MM.1S (cell line): ENCODE data around the gene JCAD.

Source experiments
- DNase-seq: peaks from one replicate; pipeline ENCODE4 v3.0.0-alpha.2; 2015
- H2AFZ ChIP-seq: fragments of 300-600 bp; sonication (generic); 2 replicates; pipeline ENCODE4 v1.6.0; 2016; ENCODE audit warnings: antibody characterized with exemption, low read length
- H3F3A ChIP-seq: fragments of 300-600 bp; sonication (generic); 2 replicates; pipeline ENCODE4 v1.6.1; 2016; ENCODE audit warnings: mild to moderate bottlenecking, antibody characterized with exemption, low read length, moderate library complexity, mixed read lengths; ENCODE audit not compliant: insufficient read depth
- H3K27ac ChIP-seq: fragments of 300-600 bp; sonication (generic); 2 replicates; pipeline ENCODE4 v1.5.1; 2016; ENCODE audit warnings: mild to moderate bottlenecking, low read length
- H3K27me3 ChIP-seq: fragments of 300-600 bp; sonication (generic); replicated peaks from 2 replicates; pipeline ENCODE4 v1.6.0; 2016; ENCODE audit warnings: low read length; ENCODE audit not compliant: insufficient read depth
- H3K36me3 ChIP-seq: fragments of 300-600 bp; sonication (generic); replicated peaks from 2 replicates; pipeline ENCODE4 v1.6.1; 2016; ENCODE audit warnings: mild to moderate bottlenecking, low read length, mixed read lengths; ENCODE audit not compliant: insufficient read depth
- H3K4me1 ChIP-seq: fragments of 300-600 bp; sonication (generic); 2 replicates; pipeline ENCODE4 v1.6.1; 2016; ENCODE audit warnings: low read length, mixed read lengths
- H3K4me2 ChIP-seq: fragments of 300-600 bp; sonication (generic); 2 replicates; pipeline ENCODE4 v1.6.0; 2016; ENCODE audit warnings: low read depth, low read length
- H3K4me3 ChIP-seq: fragments of 300-600 bp; sonication (generic); 2 replicates; pipeline ENCODE4 v1.5.1; 2016; ENCODE audit warnings: low read length, mixed read lengths
- H3K79me2 ChIP-seq: fragments of 300-600 bp; sonication (generic); 2 replicates; pipeline ENCODE4 v1.6.1; 2016; ENCODE audit warnings: mixed run types, low read length, mixed read lengths
- H3K9ac ChIP-seq: fragments of 300-600 bp; sonication (generic); 2 replicates; pipeline ENCODE4 v1.6.1; 2016; ENCODE audit warnings: low read length, mixed read lengths
- H3K9me2 ChIP-seq: fragments of 300-600 bp; sonication (generic); replicated peaks from 2 replicates; pipeline ENCODE4 v1.6.1; 2016; ENCODE audit warnings: mild to moderate bottlenecking, low read length, mixed read lengths; ENCODE audit not compliant: insufficient read depth
- H3K9me3 ChIP-seq: fragments of 300-600 bp; sonication (generic); replicated peaks from 2 replicates; pipeline ENCODE4 v1.6.1; 2016; ENCODE audit warnings: mild to moderate bottlenecking, low read length, mixed read lengths; ENCODE audit not compliant: insufficient read depth
- H4K20me1 ChIP-seq: fragments of 300-600 bp; sonication (generic); 2 replicates; pipeline ENCODE4 v1.6.1; 2016; ENCODE audit warnings: mild to moderate bottlenecking, low read length, moderate library complexity, mixed read lengths; ENCODE audit not compliant: insufficient read depth
- CTCF ChIP-seq: fragments of 300-600 bp; sonication (generic); IDR thresholded peaks from 2 replicates; pipeline ENCODE4 v1.5.1; 2016; ENCODE audit warnings: antibody characterized with exemption, low read length, mixed read lengths
- EZH2 ChIP-seq: fragments of 300-600 bp; sonication (generic); optimal IDR thresholded peaks from 2 replicates; pipeline ENCODE3; 2017; ENCODE audit warnings: low read depth, mild to moderate bottlenecking, antibody characterized with exemption, low read length, mixed read lengths
- EZH2phosphoT487 ChIP-seq: fragments of 300-600 bp; sonication (generic); IDR thresholded peaks from 2 replicates; pipeline ENCODE4 v1.6.1; 2018; ENCODE audit warnings: antibody characterized with exemption, low read length

JCAD gene

GRCh38 chr10:30002426-30003266 is 56.7 kb downstream of the JCAD start:
- DNase-seq, result peak; percentile 77
- Histone ChIP-seq H3K4me3 (peak overlapping the region; percentile 35), H3K27ac (no peak overlapping the region), H3K27me3 (no peaks in the 10 kb centered on the region), H4K20me1 (no peaks in the 10 kb centered on the region), H3K4me2 (peak overlapping the region; percentile 71), H2AFZ (peak overlapping the region; percentile 11), H3K79me2 (no peaks in the 10 kb centered on the region), H3F3A (no peaks in the 10 kb centered on the region), H3K9me2 (no peaks in the 10 kb centered on the region), H3K36me3 (no peaks in the 10 kb centered on the region), H3K4me1 (peaks cover 12% of the 10 kb centered on the region), H3K9me3 (no peaks in the 10 kb centered on the region), H3K9ac (no peak overlapping the region)
- no peak for TF ChIP-seq EZH2phosphoT487
- TF ChIP-seq EZH2, result no peak
- TF ChIP-seq CTCF, result peak; percentile 93

- Histone ChIP-seq H3K4me1 (no peaks in the 10 kb centered on the region; the same call in 1 of the 2 replicates), H4K20me1 (no peaks in the 10 kb centered on the region), H3K4me2 (no peak overlapping the region), H3K9me2 (no peaks in the 10 kb centered on the region), H3K27ac (no peak overlapping the region), H2AFZ (no peak overlapping the region), H3K9ac (no peak overlapping the region), H3K79me2 (no peaks in the 10 kb centered on the region), H3K36me3 (no peaks in the 10 kb centered on the region), H3K27me3 (no peaks in the 10 kb centered on the region), H3K9me3 (no peaks in the 10 kb centered on the region), H3K4me3 (no peak overlapping the region), H3F3A (no peaks in the 10 kb centered on the region)
- no peak for TF ChIP-seq EZH2
- TF ChIP-seq EZH2phosphoT487, result no peak
- no peak for TF ChIP-seq CTCF
- no peak for DNase-seq
These were observed 58.4 kb downstream of the JCAD start for GRCh38 chr10:30000802-30001571.

GRCh38 chr10:29998142-29998808 is 61.1 kb downstream of the JCAD start:
- TF ChIP-seq CTCF, result peak; percentile 100
- no peak for TF ChIP-seq EZH2
- no peak for TF ChIP-seq EZH2phosphoT487
- Histone ChIP-seq H3K9me2 (no peaks in the 10 kb centered on the region), H3F3A (no peaks in the 10 kb centered on the region), H3K4me3 (no peak overlapping the region), H3K9me3 (no peaks in the 10 kb centered on the region), H3K9ac (no peak overlapping the region), H3K27ac (no peak overlapping the region), H3K79me2 (no peaks in the 10 kb centered on the region), H3K4me2 (no peak overlapping the region), H3K27me3 (no peaks in the 10 kb centered on the region), H3K36me3 (no peaks in the 10 kb centered on the region), H3K4me1 (no peaks in the 10 kb centered on the region; the same call in 1 of the 2 replicates), H4K20me1 (no peaks in the 10 kb centered on the region), H2AFZ (no peak overlapping the region)
- DNase-seq, result peak; percentile 81
